Astrocyte (in vitro differentiated cells and primary cell): ENCODE results near the gene GPR39. TPM values are rescaled to one million over a fixed set of nuclear protein-coding genes. Genes with fewer than 3 reads are reported as not detected.

ENCODE experiments used
- DNase-seq: peaks from one replicate; pipeline ENCODE4 v3.0.0-alpha.2; 2010; ENCODE audit warnings: low read depth
- FAIRE-seq: peaks from 2 replicates; lab custom pipeline; 2011; peaks lifted over from hg19 to GRCh38; lab: Jason Lieb, UNC
- H2AFZ ChIP-seq: 2 replicates; pipeline ENCODE4 v1.6.0; 2012; ENCODE audit warnings: low read depth, low read length, inconsistent platforms
- H3K27ac ChIP-seq: 2 replicates; pipeline ENCODE4 v1.5.1; 2011; ENCODE audit warnings: low read depth, low read length, inconsistent platforms
- H3K27me3 ChIP-seq: 2 replicates; pipeline ENCODE4 v1.6.0; 2011; ENCODE audit warnings: low read length, inconsistent platforms; ENCODE audit not compliant: insufficient read depth
- H3K36me3 ChIP-seq: 2 replicates; pipeline ENCODE4 v1.5.1; 2011; ENCODE audit warnings: low read length, inconsistent platforms; ENCODE audit not compliant: insufficient read depth
- H3K4me1 ChIP-seq: 2 replicates; pipeline ENCODE4 v1.5.1; 2011; ENCODE audit warnings: low read length, inconsistent platforms; ENCODE audit not compliant: insufficient read depth
- H3K4me2 ChIP-seq: 2 replicates; pipeline ENCODE4 v1.6.0; 2012; ENCODE audit warnings: low read length, inconsistent platforms
- H3K4me3 ChIP-seq: 2 replicates; pipeline ENCODE4 v1.5.1; 2011; ENCODE audit warnings: low read depth, mild to moderate bottlenecking, low read length, inconsistent platforms; ENCODE audit not compliant: insufficient read depth
- H3K79me2 ChIP-seq: 2 replicates; pipeline ENCODE4 v1.6.0; 2012; ENCODE audit warnings: mild to moderate bottlenecking, low read length, inconsistent platforms; ENCODE audit not compliant: insufficient read depth
- H3K9ac ChIP-seq: 2 replicates; pipeline ENCODE4 v1.6.0; 2012; ENCODE audit warnings: mild to moderate bottlenecking, low read length, inconsistent platforms
- H3K9me3 ChIP-seq: 2 replicates; pipeline ENCODE4 v1.5.1; 2012; ENCODE audit warnings: low read depth, mild to moderate bottlenecking, low read length, inconsistent platforms; ENCODE audit not compliant: insufficient read depth
- H4K20me1 ChIP-seq: 2 replicates; pipeline ENCODE4 v1.6.0; 2012; ENCODE audit warnings: low read length, inconsistent platforms; ENCODE audit not compliant: insufficient read depth
- H3K27ac Mint-ChIP-seq: one replicate; pipeline ENCODE4 v1.8.0; 2021; ENCODE audit warnings: mild to moderate bottlenecking, mixed read lengths; ENCODE audit not compliant: unreplicated experiment
- H3K27me3 Mint-ChIP-seq: one replicate; pipeline ENCODE4 v1.8.0; 2021; ENCODE audit warnings: low read depth, mixed read lengths; ENCODE audit not compliant: unreplicated experiment
- H3K36me3 Mint-ChIP-seq: one replicate; pipeline ENCODE4 v1.8.0; 2021; ENCODE audit warnings: low read depth, mixed read lengths; ENCODE audit not compliant: unreplicated experiment
- H3K4me1 Mint-ChIP-seq: one replicate; pipeline ENCODE4 v1.8.0; 2021; ENCODE audit warnings: low read depth, mixed read lengths; ENCODE audit not compliant: unreplicated experiment
- H3K4me3 Mint-ChIP-seq: one replicate; pipeline ENCODE4 v1.8.0; 2021; ENCODE audit warnings: mild to moderate bottlenecking, moderate library complexity, mixed read lengths; ENCODE audit not compliant: unreplicated experiment
- H3K9me3 Mint-ChIP-seq: one replicate; pipeline ENCODE4 v1.8.0; 2021; ENCODE audit warnings: mild to moderate bottlenecking, mixed read lengths; ENCODE audit not compliant: unreplicated experiment
- EZH2 ChIP-seq: IDR thresholded peaks from 2 replicates; pipeline ENCODE4 v1.6.1; 2012; ENCODE audit warnings: mild to moderate bottlenecking, low read length, inconsistent platforms; ENCODE audit not compliant: insufficient read depth
- total RNA-seq: library from RNA; stranded (reverse); gene quantifications from 2 replicates; pipeline ENCODE4 v1.2.1, GENCODE V29; 2021
- TF ChIP-seq, protein P1 (sequence below): IDR thresholded peaks from 2 replicates; pipeline ENCODE4 v1.5.1; 2011; ENCODE audit warnings: low read depth, mild to moderate bottlenecking, inconsistent platforms, low read length, moderate library complexity; ENCODE audit not compliant: insufficient read depth

Gene GPR39
- total RNA-seq, 1 donor from 2014 or later: 4.4 TPM

DNA sequence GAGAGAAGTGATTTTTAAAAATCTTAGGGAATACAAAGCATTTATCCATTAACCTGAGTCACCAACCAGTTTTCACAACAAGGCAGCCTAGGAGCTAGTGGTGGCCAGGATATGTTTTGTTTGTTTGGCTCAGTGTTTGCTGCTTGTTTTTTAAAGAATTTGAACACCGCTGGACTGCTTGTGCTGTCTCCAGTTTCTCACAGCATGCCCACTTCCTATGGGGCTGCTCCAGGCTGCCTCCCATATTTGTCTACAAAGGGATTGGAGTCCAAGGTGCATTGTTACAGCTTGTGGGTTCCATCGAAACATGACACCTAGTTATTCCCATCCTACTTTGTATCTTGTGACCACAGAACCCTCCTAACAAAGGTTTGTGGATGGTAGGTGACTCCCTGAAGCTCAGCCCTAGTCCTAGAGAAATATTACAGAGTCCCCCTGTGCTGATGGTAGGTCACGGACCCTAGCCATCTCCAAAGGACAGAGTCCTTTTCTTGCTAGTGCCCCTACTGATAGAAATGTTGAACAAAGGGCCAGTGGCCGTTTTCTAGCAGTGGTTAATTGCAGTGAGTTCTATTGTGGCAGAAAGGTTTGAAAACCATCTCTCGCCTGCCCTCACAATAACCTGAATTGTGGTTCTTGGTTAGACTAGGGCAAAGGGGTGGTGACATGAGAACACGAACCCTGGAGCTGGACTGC lies 23.2 kb downstream of the GPR39 start:
- H3K36me3 Mint-ChIP-seq: no peaks in the 10 kb centered on the region
- Histone ChIP-seq H3K4me1 (peaks cover 32% of the 10 kb centered on the region), H3K27ac (peak overlapping the region; percentile 79), H3K27me3 (no peaks in the 10 kb centered on the region), H4K20me1 (no peaks in the 10 kb centered on the region), H3K4me3 (no peak overlapping the region), H3K9ac (peak overlapping the region; percentile 60), H3K79me2 (peaks cover 8% of the 10 kb centered on the region), H3K36me3 (no peaks in the 10 kb centered on the region), H3K4me2 (peak overlapping the region; percentile 74), H3K9me3 (no peaks in the 10 kb centered on the region), H2AFZ (peak overlapping the region; percentile 29)
- no peak for FAIRE-seq
- H3K4me3 Mint-ChIP-seq: no peak overlapping the region
- H3K4me1 Mint-ChIP-seq: peaks cover 54% of the 10 kb centered on the region
- peak overlapping the region; percentile 34 for H3K27ac Mint-ChIP-seq
- no peak for TF ChIP-seq EZH2
- TF ChIP-seq, protein P1, sequence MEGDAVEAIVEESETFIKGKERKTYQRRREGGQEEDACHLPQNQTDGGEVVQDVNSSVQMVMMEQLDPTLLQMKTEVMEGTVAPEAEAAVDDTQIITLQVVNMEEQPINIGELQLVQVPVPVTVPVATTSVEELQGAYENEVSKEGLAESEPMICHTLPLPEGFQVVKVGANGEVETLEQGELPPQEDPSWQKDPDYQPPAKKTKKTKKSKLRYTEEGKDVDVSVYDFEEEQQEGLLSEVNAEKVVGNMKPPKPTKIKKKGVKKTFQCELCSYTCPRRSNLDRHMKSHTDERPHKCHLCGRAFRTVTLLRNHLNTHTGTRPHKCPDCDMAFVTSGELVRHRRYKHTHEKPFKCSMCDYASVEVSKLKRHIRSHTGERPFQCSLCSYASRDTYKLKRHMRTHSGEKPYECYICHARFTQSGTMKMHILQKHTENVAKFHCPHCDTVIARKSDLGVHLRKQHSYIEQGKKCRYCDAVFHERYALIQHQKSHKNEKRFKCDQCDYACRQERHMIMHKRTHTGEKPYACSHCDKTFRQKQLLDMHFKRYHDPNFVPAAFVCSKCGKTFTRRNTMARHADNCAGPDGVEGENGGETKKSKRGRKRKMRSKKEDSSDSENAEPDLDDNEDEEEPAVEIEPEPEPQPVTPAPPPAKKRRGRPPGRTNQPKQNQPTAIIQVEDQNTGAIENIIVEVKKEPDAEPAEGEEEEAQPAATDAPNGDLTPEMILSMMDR: no peak
- H3K27me3 Mint-ChIP-seq: no peaks in the 10 kb centered on the region
- peak; percentile 31 for DNase-seq
- no peaks in the 10 kb centered on the region for H3K9me3 Mint-ChIP-seq

DNA sequence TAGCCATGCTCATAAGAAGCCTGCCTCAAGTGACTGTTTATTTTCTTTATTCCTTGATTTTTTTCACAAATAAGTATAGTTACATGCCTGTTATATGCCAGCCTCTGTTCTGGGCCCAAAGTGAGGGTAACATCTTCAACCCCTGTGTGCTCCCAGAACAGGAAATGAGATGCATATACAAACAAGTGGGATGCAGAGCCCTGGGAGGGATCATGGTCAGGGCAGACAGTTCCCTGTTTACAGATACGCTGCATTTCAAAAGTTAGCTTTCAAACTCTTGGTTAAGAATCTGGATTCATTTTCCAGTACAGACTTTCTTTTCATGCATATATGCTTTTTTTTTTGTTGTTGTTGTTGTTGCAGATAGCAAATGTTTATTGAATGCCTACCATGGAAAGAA lies 24.4 kb downstream of the GPR39 start:
- peaks cover 32% of the 10 kb centered on the region for H3K4me1 ChIP-seq
- peaks cover 8% of the 10 kb centered on the region for H3K79me2 ChIP-seq
- no peaks in the 10 kb centered on the region for H3K36me3 ChIP-seq
- FAIRE-seq (no peak), DNase-seq (no peak)
- H3K27me3 ChIP-seq: no peaks in the 10 kb centered on the region
- Mint-ChIP-seq H3K9me3 (no peaks in the 10 kb centered on the region), H3K36me3 (no peaks in the 10 kb centered on the region), H3K4me1 (peaks cover 59% of the 10 kb centered on the region), H3K4me3 (no peak overlapping the region), H3K27me3 (no peaks in the 10 kb centered on the region), H3K27ac (no peak overlapping the region)
- H3K4me2 ChIP-seq: peak overlapping the region; percentile 42
- H2AFZ ChIP-seq: no peak overlapping the region
- no peaks in the 10 kb centered on the region for H3K9me3 ChIP-seq
- H4K20me1 ChIP-seq: no peaks in the 10 kb centered on the region
- no peak overlapping the region for H3K9ac ChIP-seq
- no peak for TF ChIP-seq EZH2
- TF ChIP-seq, protein P1: no peak
- no peak overlapping the region for H3K27ac ChIP-seq
- no peak overlapping the region for H3K4me3 ChIP-seq

DNA sequence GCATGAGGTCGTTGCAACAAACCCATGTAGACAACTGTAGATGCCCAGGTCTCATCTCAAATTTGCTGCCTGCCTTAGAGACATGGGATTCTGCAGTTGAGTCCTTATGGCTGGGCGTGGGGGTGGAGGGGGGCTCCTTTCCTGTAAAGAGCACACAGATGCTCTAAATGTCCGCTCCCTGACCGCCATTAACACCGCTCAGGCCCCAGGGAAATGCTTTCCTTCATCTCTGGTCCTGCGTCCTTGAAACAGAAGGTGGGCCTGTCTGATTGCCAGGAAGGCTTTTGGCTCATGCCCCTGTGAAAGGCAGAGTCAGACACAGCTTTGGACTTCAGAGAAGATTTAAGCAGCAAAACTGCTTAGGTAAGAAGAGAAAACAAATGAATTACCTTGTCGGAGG lies 25.7 kb downstream of the GPR39 start:
- FAIRE-seq (no peak), DNase-seq (no peak)
- H3K79me2 ChIP-seq: peaks cover 4% of the 10 kb centered on the region
- H4K20me1 ChIP-seq: no peaks in the 10 kb centered on the region
- no peak overlapping the region for H3K27ac ChIP-seq
- H3K36me3 Mint-ChIP-seq: no peaks in the 10 kb centered on the region
- H2AFZ ChIP-seq: no peak overlapping the region
- no peaks in the 10 kb centered on the region for H3K36me3 ChIP-seq
- no peak overlapping the region for H3K9ac ChIP-seq
- peaks cover 62% of the 10 kb centered on the region for H3K4me1 Mint-ChIP-seq
- no peak overlapping the region for H3K27ac Mint-ChIP-seq
- H3K27me3 ChIP-seq: no peaks in the 10 kb centered on the region
- H3K4me3 ChIP-seq: no peak overlapping the region
- H3K9me3 ChIP-seq: no peaks in the 10 kb centered on the region
- TF ChIP-seq, protein P1: no peak
- no peak for TF ChIP-seq EZH2
- no peaks in the 10 kb centered on the region for H3K27me3 Mint-ChIP-seq
- no peak overlapping the region for H3K4me3 Mint-ChIP-seq
- H3K4me2 ChIP-seq: no peak overlapping the region
- peaks cover 32% of the 10 kb centered on the region for H3K4me1 ChIP-seq
- H3K9me3 Mint-ChIP-seq: peaks cover 2% of the 10 kb centered on the region
